DMS79 (cell line): ENCODE measurements around the gene PRKD1.
"Not testable (repeated sequence)": the region's sequence is repeated elsewhere in the genome, so short reads cannot be mapped to it uniquely, and the experiment has no call there.

Experiments used
- DNase-seq: peaks from one replicate; lab custom pipeline; 2025; lab: John Stamatoyannopoulos, UW

PRKD1 gene

GRCh38 chr14:29900609-29901350 is 26.9 kb downstream of the PRKD1 start:
- DNase-seq, result no peak

- DNase-seq, result no peak
Observed at GRCh38 chr14:29898470-29898869, 29.2 kb downstream of the PRKD1 start.

GRCh38 chr14:29897181-29897580 is 30.5 kb downstream of the PRKD1 start:
- DNase-seq, result no peak

DNA sequence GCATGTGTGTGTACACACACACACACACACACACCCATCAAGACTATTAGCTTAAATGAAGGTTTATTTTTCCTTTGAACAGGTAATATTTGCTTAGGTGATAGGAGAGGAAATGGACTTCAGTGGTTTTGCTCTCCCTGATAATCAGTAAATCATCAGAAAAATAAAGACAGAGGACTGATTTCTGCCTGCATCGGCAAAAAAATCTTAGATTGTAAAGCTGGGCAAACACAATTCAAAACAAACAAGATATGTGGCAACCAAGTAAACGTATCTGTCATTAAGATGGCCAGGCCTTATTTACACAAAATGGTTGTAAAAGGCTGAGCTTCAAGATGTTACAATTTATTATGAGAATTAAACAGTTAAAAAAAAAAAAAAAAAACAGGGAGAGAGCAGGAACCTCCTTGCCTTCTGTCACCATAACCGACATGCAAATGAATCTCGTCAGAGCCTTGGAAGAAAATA is 31.3 kb downstream of the PRKD1 start:
- DNase-seq, result no peak

DNA sequence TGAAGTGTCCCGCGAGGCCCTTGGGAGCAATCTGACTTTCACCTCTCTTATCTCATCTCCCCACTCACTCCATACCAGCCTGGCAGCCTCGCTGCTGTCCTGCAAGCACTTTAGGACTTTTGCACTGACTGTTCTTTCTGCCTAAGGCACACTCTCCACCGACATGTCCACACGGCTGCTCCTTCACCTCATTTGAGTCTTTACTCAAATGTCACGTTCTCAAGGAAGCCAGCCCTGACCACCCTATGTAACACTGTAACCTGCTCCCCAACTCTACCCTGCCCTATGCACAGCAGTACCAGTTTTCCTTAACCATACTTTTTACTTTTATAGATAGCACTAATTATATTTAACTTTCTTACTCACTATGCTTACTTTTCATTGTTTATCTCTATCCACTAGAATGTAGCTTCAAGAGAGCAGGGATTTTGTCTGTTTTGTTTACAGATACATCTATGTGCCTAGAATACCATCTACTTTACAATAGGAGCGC is 32.0 kb downstream of the PRKD1 start:
- peak; percentile 27 for DNase-seq

DNA sequence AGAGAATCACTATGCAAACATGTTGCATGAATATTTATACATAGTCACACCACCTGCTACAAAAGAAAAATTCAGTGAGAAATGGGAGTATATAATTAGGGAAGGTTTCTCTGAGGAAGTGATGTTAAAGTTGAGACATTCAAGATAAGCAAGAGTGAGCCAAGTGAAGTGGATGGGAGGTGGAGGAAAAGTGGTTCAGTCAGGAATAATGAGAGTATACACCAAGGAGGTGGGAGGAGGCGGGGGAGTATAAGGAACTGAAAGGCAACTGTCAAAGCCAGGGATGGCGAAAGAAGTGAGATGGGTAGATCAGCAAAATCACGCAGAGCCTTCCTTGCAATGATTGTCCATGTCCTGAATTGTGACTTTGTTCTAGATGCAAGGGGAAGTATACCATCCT is 33.7 kb downstream of the PRKD1 start:
- DNase-seq, result no peak

GRCh38 chr14:29892327-29892726 is 35.3 kb downstream of the PRKD1 start:
- no peak for DNase-seq

- DNase-seq, result no peak
Observed at GRCh38 chr14:29885988-29886387, 41.7 kb downstream of the PRKD1 start.

GRCh38 chr14:29868000-29868399 is 59.6 kb downstream of the PRKD1 start:
- no peak for DNase-seq

DNA sequence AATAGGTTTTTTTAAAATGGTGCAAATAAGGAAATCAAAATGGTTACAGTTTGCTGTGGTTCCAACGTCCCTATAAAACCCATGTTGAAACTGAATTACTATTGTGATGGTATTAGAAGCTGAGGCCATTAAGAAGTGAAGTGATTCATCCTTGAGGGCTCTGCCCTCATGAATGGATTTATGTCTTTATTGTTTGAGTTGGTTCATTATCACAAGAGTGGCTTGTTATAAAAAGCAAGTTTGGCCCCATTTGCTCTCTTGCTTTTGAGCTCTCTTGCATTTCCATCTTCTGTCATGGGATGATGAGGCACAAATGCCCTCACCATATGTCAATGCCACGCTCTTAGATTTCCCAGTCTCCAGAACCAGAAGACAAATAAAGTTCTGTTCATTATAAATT is 62.3 kb downstream of the PRKD1 start:
- peak; percentile 94 for DNase-seq

GRCh38 chr14:29861996-29862395 is 65.7 kb downstream of the PRKD1 start:
- DNase-seq, result no peak

GRCh38 chr14:29858299-29858698 is 69.3 kb downstream of the PRKD1 start:
- DNase-seq, result no peak

- no peak for DNase-seq
Observed at GRCh38 chr14:29857551-29857950, 70.1 kb downstream of the PRKD1 start.

- no peak for DNase-seq
Observed at GRCh38 chr14:29856516-29856915, 71.1 kb downstream of the PRKD1 start.

DNA sequence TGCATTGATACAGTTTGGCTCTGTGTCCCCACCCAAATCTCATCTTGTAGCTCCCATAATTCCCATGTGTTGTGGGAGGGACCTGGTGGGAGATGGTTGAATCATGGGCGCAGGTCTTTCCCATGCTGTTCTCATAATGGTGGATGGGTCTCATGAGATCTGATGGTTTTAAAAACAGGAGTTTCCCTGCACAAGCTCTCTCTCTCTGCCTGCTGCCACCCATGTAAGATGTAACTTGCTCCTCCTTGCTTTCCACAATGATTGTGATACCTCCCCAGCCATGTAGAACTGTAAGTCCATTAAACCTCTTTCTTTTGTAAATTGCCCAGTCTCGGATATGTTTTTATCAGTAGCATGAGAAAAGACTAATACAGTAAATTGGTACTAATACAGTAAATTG is 74.0 kb downstream of the PRKD1 start:
- DNase-seq, result not testable (repeated sequence)

- DNase-seq, result no peak
Observed at GRCh38 chr14:29853272-29853671, 74.4 kb downstream of the PRKD1 start.

DNA sequence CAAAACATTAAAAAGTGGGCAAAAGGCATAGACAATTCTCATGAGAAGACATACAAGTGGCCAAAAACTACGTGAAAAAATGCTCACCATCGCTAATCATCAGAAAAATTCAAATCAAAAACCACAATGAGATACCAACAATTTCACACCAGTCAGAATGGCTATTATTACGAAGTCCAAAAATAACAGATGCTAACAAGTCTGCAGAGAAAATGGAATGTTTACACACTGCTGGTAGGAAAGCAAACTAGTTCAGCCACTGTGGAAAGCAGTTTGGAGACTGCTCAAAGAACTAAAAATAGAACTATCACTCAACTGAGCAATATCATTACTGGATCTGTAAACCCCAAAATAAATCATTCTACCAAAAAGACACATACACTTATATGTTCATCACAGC is 76.2 kb downstream of the PRKD1 start:
- DNase-seq, result no peak

- no peak for DNase-seq
Observed at GRCh38 chr14:29847056-29847380, 80.6 kb downstream of the PRKD1 start.

GRCh38 chr14:29846339-29847055 is 81.2 kb downstream of the PRKD1 start:
- peak; percentile 62 for DNase-seq

DNA sequence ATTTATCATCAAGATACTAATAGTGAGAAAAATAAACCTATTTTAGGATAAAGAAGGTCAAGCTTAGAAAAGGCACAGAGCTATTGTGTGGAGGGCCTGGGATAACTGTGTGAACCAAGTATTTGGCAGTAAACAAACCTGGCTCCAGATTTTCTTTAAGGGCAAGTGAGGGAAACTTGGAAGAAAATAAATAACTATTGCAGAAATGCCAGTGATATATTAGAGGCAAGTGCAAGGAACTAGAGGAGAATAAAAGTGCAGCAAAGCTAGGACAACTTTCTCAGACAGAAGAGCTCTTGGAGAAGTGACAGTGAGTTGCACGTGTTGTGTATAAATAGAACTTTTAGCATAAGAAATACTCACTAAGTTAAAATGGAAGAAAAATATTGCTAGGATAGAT is 83.7 kb downstream of the PRKD1 start:
- DNase-seq, result no peak

DNA sequence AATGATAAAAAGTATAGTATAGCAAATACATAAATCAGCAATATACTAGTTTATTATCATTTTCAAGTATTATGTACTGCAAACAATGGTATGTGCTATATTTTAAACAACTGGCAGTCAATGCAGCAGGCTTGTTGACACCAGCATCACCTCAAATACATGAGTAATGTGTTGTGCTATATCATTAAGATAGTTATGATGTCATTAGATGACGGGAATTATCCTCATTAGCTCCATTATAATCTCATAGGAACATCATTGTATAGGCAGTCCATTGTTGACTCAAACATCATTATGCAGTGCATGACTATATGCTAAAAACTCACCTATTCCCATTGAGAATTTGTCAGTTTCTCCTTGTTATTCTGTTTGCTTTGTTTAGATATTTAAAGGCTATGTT is 85.4 kb downstream of the PRKD1 start:
- no peak for DNase-seq

GRCh38 chr14:29840369-29840892 is 87.2 kb downstream of the PRKD1 start:
- not testable (repeated sequence) for DNase-seq

- DNase-seq, result not testable (repeated sequence)
Observed at GRCh38 chr14:29839691-29840090, 88.0 kb downstream of the PRKD1 start.
